H1 (cell line): ENCODE data around the gene COIL. TPM values are rescaled to one million over a fixed set of nuclear protein-coding genes. Genes with fewer than 3 reads are reported as not detected.

Experiments
- CTCF ChIA-PET: fragments of 300-600 bp; sonication (Branson Sonifier 250); formaldehyde crosslinking; loops from one replicate; lab custom pipeline; 2021; ENCODE audit not compliant: partially characterized antibody; lab: Charles Lee
- POLR2A ChIA-PET: fragments of 300-600 bp; sonication (Branson Sonifier 250); formaldehyde crosslinking; loops from one replicate; lab custom pipeline; 2021; ENCODE audit warnings: inconsistent platforms; ENCODE audit not compliant: partially characterized antibody; lab: Charles Lee
- DNase-seq, 2 experiments: peaks; one replicate each; pipeline versions ENCODE4 v3.0.0 to v3.0.0-alpha.2; 2010 to 2022; ENCODE audit warnings: low spot score in 2 of 2, low read depth in 1 of 2, mixed read lengths in 1 of 2
- FAIRE-seq: peaks from 2 replicates; lab custom pipeline; 2011; peaks lifted over from hg19 to GRCh38; lab: Jason Lieb, UNC
- H2AFZ ChIP-seq: 2 replicates; pipeline ENCODE4 v1.8.1; 2012; ENCODE audit warnings: low read length, inconsistent platforms
- H2AK5ac ChIP-seq: 2 replicates; pipeline ENCODE4 v1.6.1; 2013; ENCODE audit warnings: low read depth, low read length
- H2BK120ac ChIP-seq: replicated peaks from 2 replicates; pipeline ENCODE3; 2013; ENCODE audit warnings: low read depth, low read length, inconsistent platforms
- H2BK12ac ChIP-seq: 2 replicates; pipeline ENCODE4 v1.6.1; 2013; ENCODE audit warnings: low read depth, low read length
- H2BK15ac ChIP-seq: 2 replicates; pipeline ENCODE4 v1.6.1; 2013; ENCODE audit warnings: low read length
- H2BK20ac ChIP-seq: 2 replicates; pipeline ENCODE4 v1.6.1; 2013; ENCODE audit warnings: low read length
- H2BK5ac ChIP-seq: 2 replicates; pipeline ENCODE4 v1.6.1; 2013; ENCODE audit warnings: low read depth, low read length
- H3K14ac ChIP-seq: 2 replicates; pipeline ENCODE4 v1.6.1; 2013; ENCODE audit warnings: inconsistent platforms; ENCODE audit not compliant: insufficient read length
- H3K18ac ChIP-seq: 2 replicates; pipeline ENCODE4 v1.6.1; 2013; ENCODE audit warnings: low read length; ENCODE audit errors: extremely low read depth
- H3K23ac ChIP-seq: 2 replicates; pipeline ENCODE4 v1.6.1; 2013; ENCODE audit warnings: inconsistent platforms; ENCODE audit not compliant: insufficient read length
- H3K23me2 ChIP-seq: 2 replicates; pipeline ENCODE4 v1.6.1; 2013; ENCODE audit warnings: low read depth, low read length
- H3K27ac ChIP-seq: 2 replicates; pipeline ENCODE4 v1.6.1; 2011; ENCODE audit warnings: low read depth, low read length, inconsistent platforms
- H3K27me3 ChIP-seq, 4 experiments: replicated peaks in 1 of 4; 1 replicate in 1 of 4; 2 replicates in 3 of 4; pipeline versions ENCODE4 v1.6.1 to v1.8.1; 2011 to 2013; ENCODE audit warnings: low read length in 3 of 4, mild to moderate bottlenecking in 3 of 4, inconsistent platforms in 2 of 4, mixed read lengths in 2 of 4, moderate library complexity in 1 of 4; ENCODE audit not compliant: control insufficient read depth in 3 of 4, insufficient read depth in 3 of 4; ENCODE audit errors: extremely low read depth in 1 of 4
- H3K36me3 ChIP-seq, 4 experiments: 2 replicates each; pipeline versions ENCODE4 v1.6.1 to v1.8.1; 2011 to 2013; ENCODE audit warnings: mild to moderate bottlenecking in 4 of 4, low read length in 3 of 4, moderate library complexity in 2 of 4, control low read depth in 1 of 4, inconsistent platforms in 1 of 4; ENCODE audit not compliant: insufficient read depth in 4 of 4, control insufficient read depth in 2 of 4
- H3K4ac ChIP-seq: replicated peaks from 2 replicates; pipeline ENCODE3; 2013; ENCODE audit warnings: low read length, low read depth, mixed read lengths, inconsistent platforms; ENCODE audit not compliant: insufficient read length
- H3K4me1 ChIP-seq, 4 experiments: replicated peaks in 1 of 4; 1 replicate in 1 of 4; 2 replicates in 3 of 4; pipeline versions ENCODE4 v1.6.1 to v1.8.1; 2011 to 2013; ENCODE audit warnings: low read length in 3 of 4, inconsistent platforms in 2 of 4, mixed read lengths in 1 of 4; ENCODE audit not compliant: insufficient read depth in 4 of 4, control insufficient read depth in 3 of 4
- H3K4me2 ChIP-seq, 2 experiments: 2 replicates each; pipeline versions ENCODE4 v1.6.1 to v1.8.1; 2011 to 2013; ENCODE audit warnings: low read depth in 2 of 2, low read length in 2 of 2, control low read depth in 1 of 2, inconsistent platforms in 1 of 2, mild to moderate bottlenecking in 1 of 2; ENCODE audit not compliant: insufficient read depth in 1 of 2
- H3K4me3 ChIP-seq, 4 experiments: fragments of 200-600, 300-600 bp in 1 of 4; sonication (generic), shearing (Covaris generic), sonication (Bioruptor Twin) in 1 of 4; 2 replicates each; pipeline versions ENCODE4 v1.5.1 to v1.8.1; 2011 to 2016; ENCODE audit warnings: low read length in 4 of 4, low read depth in 3 of 4, control low read depth in 2 of 4, inconsistent platforms in 2 of 4, mild to moderate bottlenecking in 2 of 4, mixed read lengths in 1 of 4, moderate library complexity in 1 of 4; ENCODE audit not compliant: insufficient read depth in 2 of 4; ENCODE audit errors: extremely low read depth in 1 of 4
- H3K56ac ChIP-seq: replicated peaks from 2 replicates; pipeline ENCODE3; 2013; ENCODE audit warnings: low read depth, mild to moderate bottlenecking, mixed read lengths, low read length, inconsistent platforms; ENCODE audit not compliant: insufficient read length
- H3K79me1 ChIP-seq: 2 replicates; pipeline ENCODE4 v1.6.1; 2013; ENCODE audit warnings: low read depth, low read length, control low read depth
- H3K79me2 ChIP-seq, 2 experiments: 2 replicates each; pipeline versions ENCODE4 v1.6.1 to v1.8.1; 2012 to 2013; ENCODE audit warnings: low read length in 2 of 2, mild to moderate bottlenecking in 2 of 2, inconsistent platforms in 1 of 2; ENCODE audit not compliant: insufficient read depth in 2 of 2, control insufficient read depth in 1 of 2
- H3K9ac ChIP-seq, 4 experiments: replicated peaks in 1 of 4; 1 replicate in 1 of 4; 2 replicates in 3 of 4; pipeline versions ENCODE4 v1.6.1 to v1.8.1; 2011 to 2013; ENCODE audit warnings: low read depth in 3 of 4, low read length in 3 of 4, control low read depth in 2 of 4, mild to moderate bottlenecking in 2 of 4, moderate library complexity in 2 of 4, inconsistent platforms in 1 of 4; ENCODE audit errors: extremely low read depth in 1 of 4
- H3K9me3 ChIP-seq, 2 experiments: 2 replicates each; pipeline versions ENCODE4 v1.6.1 to v1.8.1; 2012 to 2013; ENCODE audit warnings: mild to moderate bottlenecking in 2 of 2, moderate library complexity in 2 of 2, control low read depth in 1 of 2, inconsistent platforms in 1 of 2, low read depth in 1 of 2, low read length in 1 of 2, mixed read lengths in 1 of 2; ENCODE audit not compliant: insufficient read depth in 2 of 2
- H4K20me1 ChIP-seq, 2 experiments: replicated peaks in 1 of 2; 2 replicates each; pipeline versions ENCODE3 to v1.8.1; 2011 to 2013; ENCODE audit warnings: inconsistent platforms in 2 of 2, low read length in 2 of 2, mild to moderate bottlenecking in 1 of 2; ENCODE audit not compliant: insufficient read depth in 2 of 2, control insufficient read depth in 1 of 2
- H4K5ac ChIP-seq: 2 replicates; pipeline ENCODE4 v1.6.1; 2013; ENCODE audit warnings: low read length, low read depth, mixed read lengths, inconsistent platforms; ENCODE audit not compliant: insufficient read length
- H4K8ac ChIP-seq: 2 replicates; pipeline ENCODE4 v1.8.0; 2013; ENCODE audit warnings: mild to moderate bottlenecking, moderate library complexity, low read length, inconsistent platforms; ENCODE audit not compliant: insufficient read depth; ENCODE audit errors: extremely low read depth
- H4K91ac ChIP-seq: replicated peaks from 2 replicates; pipeline ENCODE3; 2013; ENCODE audit warnings: low read length, mixed read lengths, inconsistent platforms; ENCODE audit not compliant: insufficient read length
- NANOG ChIP-seq: IDR thresholded peaks from 2 replicates; pipeline ENCODE4 v1.6.1; 2011; ENCODE audit warnings: low read length, low read depth, mild to moderate bottlenecking, inconsistent platforms; ENCODE audit not compliant: insufficient read depth, poor library complexity, severe bottlenecking
- RAD21 ChIP-seq, 2 experiments: IDR thresholded peaks in 1 of 2; conservative IDR thresholded peaks in 1 of 2; 2 replicates each; pipeline ENCODE4 v1.6.1; 2011; ENCODE audit warnings: low read depth in 2 of 2, low read length in 2 of 2, improper control_type of control experiment in 1 of 2, inconsistent platforms in 1 of 2, mild to moderate bottlenecking in 1 of 2, moderate library complexity in 1 of 2
- RNF2 ChIP-seq: fragments of 200-900, 300-1000 bp; sonication (generic); IDR thresholded peaks from 2 replicates; pipeline ENCODE4 v1.7.1; 2016; ENCODE audit warnings: borderline replicate concordance, low read depth, mild to moderate bottlenecking, antibody characterized with exemption, low read length; ENCODE audit not compliant: poor library complexity, severe bottlenecking; ENCODE audit errors: missing control alignments
- SIN3A ChIP-seq, 2 experiments: IDR thresholded peaks in 1 of 2; conservative IDR thresholded peaks in 1 of 2; 2 replicates each; pipeline ENCODE4 v1.6.1; 2011 to 2012; ENCODE audit warnings: low read length in 2 of 2, improper control_type of control experiment in 1 of 2, low read depth in 1 of 2, mild to moderate bottlenecking in 1 of 2
- TEAD4 ChIP-seq: IDR thresholded peaks from 2 replicates; pipeline ENCODE4 v1.6.1; 2012; ENCODE audit warnings: low read depth, low read length, inconsistent platforms, mixed read lengths
- YY1 ChIP-seq: IDR thresholded peaks from 2 replicates; pipeline ENCODE4 v1.6.1; 2011; ENCODE audit warnings: low read depth, mild to moderate bottlenecking, low read length
- WGBS, 2 experiments: shearing (Covaris generic) in 1 of 2; methylation state at CpG; one replicate each; pipeline versions ENCODE4 v1.1.6 to v1.1.7; 2013 to 2015; ENCODE audit warnings: low lambda C conversion rate in 2 of 2, mixed read lengths in 2 of 2, inconsistent platforms in 1 of 2, low coverage in 1 of 2, missing lambda C conversion rate in 1 of 2; ENCODE audit not compliant: insufficient replicate concordance in 2 of 2, insufficient coverage in 1 of 2, insufficient read length in 1 of 2; ENCODE audit errors: extremely low coverage in 1 of 2, missing lambda C conversion rate in 1 of 2; 5-methylcytosine and 5-hydroxymethylcytosine counted together
- polyA plus RNA-seq, 7 experiments: library from polyadenylated mRNA; depleted of rRNA in 3 of 7; stranded (reverse) in 5 of 7; unstranded in 2 of 7; fragments of >200 nt in 5 of 7; fragments of 200-250 nt in 2 of 7; gene quantifications; 1 replicate in 5 of 7; 2 replicates in 1 of 7; 4 replicates in 1 of 7; pipeline versions ENCODE4 v1.2.1 to v1.2.3, GENCODE V29; 2011 to 2013; ENCODE audit warnings: missing spikeins in 2 of 7, mixed read lengths in 2 of 7
- total RNA-seq: library from RNA; stranded (reverse); fragmentation: NEBNext Ultra II Directional; extraction: Animal tissue kit (Norgen Biotek cat#: 25700); gene quantifications from 2 replicates; pipeline ENCODE4 v1.2.1, GENCODE V29; 2021
- TF ChIP-seq, protein P1 (sequence below), 3 experiments: IDR thresholded peaks; 1 replicate in 2 of 3; 2 replicates in 1 of 3; pipeline versions ENCODE4 v1.5.1 to v1.6.1; 2011; ENCODE audit warnings: low read length in 3 of 3, mild to moderate bottlenecking in 3 of 3, inconsistent platforms in 2 of 3, low read depth in 1 of 3, moderate library complexity in 1 of 3; ENCODE audit not compliant: insufficient read depth in 1 of 3; ENCODE audit errors: control extremely low read depth in 1 of 3

COIL gene
- total and polyA plus RNA-seq, 2 of the 8 experiments (the other 6 are each of a cell fraction or from before 2014, with no cell fraction given) = 5.2 to 23.6 TPM

DNA sequence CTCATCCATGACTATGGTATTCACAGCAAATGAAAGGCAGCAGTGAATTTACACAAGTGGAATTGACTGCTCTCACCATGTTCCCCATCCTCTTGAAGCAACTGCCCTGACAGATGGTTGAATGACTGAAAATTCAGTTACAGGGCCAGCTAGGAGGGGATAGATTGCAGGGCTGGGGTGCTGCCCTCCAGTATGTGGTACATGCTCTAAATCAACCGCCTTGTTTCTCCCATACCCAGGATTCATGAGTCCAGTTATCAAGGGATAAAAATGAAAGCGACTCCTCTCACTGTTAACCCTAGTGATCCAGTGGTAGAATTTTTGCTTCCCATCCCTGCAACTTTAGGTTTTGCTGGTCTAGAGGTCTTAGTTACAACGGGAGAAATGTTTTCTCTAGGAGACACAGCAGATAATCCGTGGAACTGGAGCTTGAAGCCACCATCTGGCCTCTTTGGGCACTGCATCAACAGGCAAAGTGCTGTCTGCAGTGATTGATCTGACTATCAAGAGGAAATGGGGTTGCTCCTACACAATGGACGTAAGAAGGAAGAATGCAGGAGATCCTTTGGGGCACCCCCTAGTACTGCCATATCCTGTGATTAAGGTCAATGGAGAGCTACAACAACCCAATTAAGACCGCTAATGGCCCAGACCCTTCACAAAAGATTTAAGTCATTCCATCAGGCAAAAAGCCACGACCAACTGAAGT, 49.0 kb upstream of the COIL start:
- DNase-seq (peak; percentile 50 to 74), FAIRE-seq (peak; percentile 91)
- no peak overlapping the region for H3K4me3 ChIP-seq
- peak overlapping the region; percentile 78; the same call in 1 of the 2 replicates for H2BK12ac ChIP-seq
- no peaks in the 10 kb centered on the region for H3K79me1 ChIP-seq
- no peaks in the 10 kb centered on the region for H4K20me1 ChIP-seq
- H3K18ac ChIP-seq = peak overlapping the region; percentile 33; the same call in 1 of the 2 replicates
- no peak overlapping the region for H3K23ac ChIP-seq
- peak overlapping the region; percentile 38; the same call in 1 of the 2 replicates for H2BK20ac ChIP-seq
- H4K5ac ChIP-seq = no peak overlapping the region
- 58% methylated on average over 7 of the region's 7 CpGs; no CpG with 5 or more reads in 1 of the 2 experiments for WGBS, 2 experiments
- no peak overlapping the region for H3K56ac ChIP-seq
- H2AFZ ChIP-seq = peak overlapping the region; percentile 81
- 0 out of 2 replicates have a peak overlapping the region, but pooled peaks have one; percentile 75 for H2BK5ac ChIP-seq
- no peak overlapping the region; the same call in 1 of the 2 replicates for H2BK15ac ChIP-seq
- H2AK5ac ChIP-seq = no peak overlapping the region
- no peak overlapping the region for H4K8ac ChIP-seq
- no peak overlapping the region for H3K9ac ChIP-seq
- H3K4ac ChIP-seq = no peak overlapping the region
- ChIA-PET POLR2A (interaction anchor here (0.6 to 1.2 kb wide), 5 partner anchors 12 to 112 kb away, joined by 3 to 4 read pairs (median 4); partner anchors contain the start of gene TRIM25), CTCF (interaction anchor here (0.6 to 11.8 kb wide), 38 partner anchors 8 to 735 kb away, joined by 3 to 112 read pairs (median 5); partner anchors contain the start of genes AKAP1, CCDC182 and SCPEP1)
- peak overlapping the region; percentile 58 for H2BK120ac ChIP-seq
- H3K4me1 ChIP-seq = peaks cover 0 to 10% (median 3%) of the 10 kb centered on the region in 4 experiments; a peak in 4 of 7 replicates
- no peaks in the 10 kb centered on the region for H3K27me3 ChIP-seq
- H3K27ac ChIP-seq = no peak overlapping the region
- H3K4me2 ChIP-seq = no peak overlapping the region
- H3K14ac ChIP-seq = no peak overlapping the region
- H3K23me2 ChIP-seq = no peaks in the 10 kb centered on the region
- no peaks in the 10 kb centered on the region for H3K79me2 ChIP-seq
- H3K36me3 ChIP-seq = peaks cover 0 to 3% (median 0%) of the 10 kb centered on the region in 4 experiments; a peak in 2 of 8 replicates
- H3K9me3 ChIP-seq = no peaks in the 10 kb centered on the region
- peak overlapping the region; percentile 57 for H4K91ac ChIP-seq
- TF ChIP-seq RNF2 (no peak), TEAD4 (0 out of 2 replicates have a peak, but pooled peaks have one; percentile 3), YY1 (0 out of 2 replicates have a peak, but pooled peaks have one; percentile 38), SIN3A (conservative IDR thresholded peaks at IDR 0.05 in 1 of 2, IDR thresholded peaks at IDR 0.05 in 1 of 2; ENCODE audit: low read depth in 1 of 2, low read length in 2 of 2) (no peak), NANOG (peak; percentile 74), RAD21 (IDR thresholded peaks at IDR 0.05 in 1 of 2, conservative IDR thresholded peaks at IDR 0.05 in 1 of 2; ENCODE audit: low read depth in 2 of 2, low read length in 2 of 2) (peak; percentile 59 to 70)
- TF ChIP-seq, protein P1, sequence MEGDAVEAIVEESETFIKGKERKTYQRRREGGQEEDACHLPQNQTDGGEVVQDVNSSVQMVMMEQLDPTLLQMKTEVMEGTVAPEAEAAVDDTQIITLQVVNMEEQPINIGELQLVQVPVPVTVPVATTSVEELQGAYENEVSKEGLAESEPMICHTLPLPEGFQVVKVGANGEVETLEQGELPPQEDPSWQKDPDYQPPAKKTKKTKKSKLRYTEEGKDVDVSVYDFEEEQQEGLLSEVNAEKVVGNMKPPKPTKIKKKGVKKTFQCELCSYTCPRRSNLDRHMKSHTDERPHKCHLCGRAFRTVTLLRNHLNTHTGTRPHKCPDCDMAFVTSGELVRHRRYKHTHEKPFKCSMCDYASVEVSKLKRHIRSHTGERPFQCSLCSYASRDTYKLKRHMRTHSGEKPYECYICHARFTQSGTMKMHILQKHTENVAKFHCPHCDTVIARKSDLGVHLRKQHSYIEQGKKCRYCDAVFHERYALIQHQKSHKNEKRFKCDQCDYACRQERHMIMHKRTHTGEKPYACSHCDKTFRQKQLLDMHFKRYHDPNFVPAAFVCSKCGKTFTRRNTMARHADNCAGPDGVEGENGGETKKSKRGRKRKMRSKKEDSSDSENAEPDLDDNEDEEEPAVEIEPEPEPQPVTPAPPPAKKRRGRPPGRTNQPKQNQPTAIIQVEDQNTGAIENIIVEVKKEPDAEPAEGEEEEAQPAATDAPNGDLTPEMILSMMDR (IDR thresholded peaks at IDR 0.05; ENCODE audit: control extremely low read depth in 1 of 3, insufficient read depth in 1 of 3, low read depth in 1 of 3, low read length in 3 of 3) = peak; percentile 69 to 85 (median 70)
